NCI-H460 (cell line): ENCODE results near the gene SLC38A1. TPM values are rescaled to one million over a fixed set of nuclear protein-coding genes. Genes with fewer than 3 reads are reported as not detected.
"Not testable (repeated sequence)": the region's sequence is repeated elsewhere in the genome, so short reads cannot be mapped to it uniquely, and the experiment has no call there.

Experiments used
- DNase-seq: peaks from one replicate; pipeline ENCODE4 v3.0.0-alpha.2; 2016; ENCODE audit warnings: low read depth; ENCODE audit errors: extremely low read depth
- total RNA-seq: library from RNA; depleted of rRNA; stranded (reverse); fragments of >200 nt; shearing (Covaris generic); gene quantifications from 2 replicates; pipeline ENCODE4 v1.2.3, GENCODE V29; 2014

The SLC38A1 gene
- total RNA-seq, 1 experiment from 2014 or later: 305 TPM

- no peak for DNase-seq
Measured at GRCh38 chr12:46177025-46177424, 91.8 kb downstream of the SLC38A1 start.

- no peak for DNase-seq
Measured at GRCh38 chr12:46174919-46175318, 93.9 kb downstream of the SLC38A1 start.

- DNase-seq: no peak
Measured at GRCh38 chr12:46174061-46174662, 94.7 kb downstream of the SLC38A1 start.

- no peak for DNase-seq
Measured at GRCh38 chr12:46168426-46168825, 100.4 kb downstream of the SLC38A1 start.

- DNase-seq: no peak
Measured at GRCh38 chr12:46167412-46167811, 101.4 kb downstream of the SLC38A1 start.

- DNase-seq: no peak
Measured at GRCh38 chr12:46165191-46165590, 103.7 kb downstream of the SLC38A1 start.

- DNase-seq: no peak
Measured at GRCh38 chr12:46164186-46164761, 104.6 kb downstream of the SLC38A1 start.

GRCh38 chr12:46162549-46163076 lies 106.2 kb downstream of the SLC38A1 start:
- not testable (repeated sequence) for DNase-seq

GRCh38 chr12:46160981-46161690 lies 107.7 kb downstream of the SLC38A1 start:
- DNase-seq: no peak

GRCh38 chr12:46160101-46160980 lies 108.5 kb downstream of the SLC38A1 start:
- no peak for DNase-seq

GRCh38 chr12:46159309-46159901 lies 109.4 kb downstream of the SLC38A1 start:
- no peak for DNase-seq

GRCh38 chr12:46158501-46158900 lies 110.3 kb downstream of the SLC38A1 start:
- DNase-seq: no peak

GRCh38 chr12:46154221-46154985 lies 114.4 kb downstream of the SLC38A1 start:
- DNase-seq: no peak

GRCh38 chr12:46153268-46153872 lies 115.5 kb downstream of the SLC38A1 start:
- peak; percentile 21 for DNase-seq

GRCh38 chr12:46152456-46152855 lies 116.4 kb downstream of the SLC38A1 start:
- DNase-seq: no peak

GRCh38 chr12:46150735-46151134 lies 118.1 kb downstream of the SLC38A1 start:
- no peak for DNase-seq

GRCh38 chr12:46149905-46150304 lies 118.9 kb downstream of the SLC38A1 start:
- DNase-seq: no peak

- no peak for DNase-seq
Measured at GRCh38 chr12:46149079-46149464, 119.8 kb downstream of the SLC38A1 start.
